ENCODE measurements around the gene ARPC2.

- no peak for TF ChIP-seq POLR2AphosphoS5 (IDR thresholded peaks at IDR 0.05; ENCODE audit: low read depth, low read length)
- TF ChIP-seq RAD21 (IDR thresholded peaks at IDR 0.05; ENCODE audit: low read depth) = no peak
- TF ChIP-seq, protein P1, sequence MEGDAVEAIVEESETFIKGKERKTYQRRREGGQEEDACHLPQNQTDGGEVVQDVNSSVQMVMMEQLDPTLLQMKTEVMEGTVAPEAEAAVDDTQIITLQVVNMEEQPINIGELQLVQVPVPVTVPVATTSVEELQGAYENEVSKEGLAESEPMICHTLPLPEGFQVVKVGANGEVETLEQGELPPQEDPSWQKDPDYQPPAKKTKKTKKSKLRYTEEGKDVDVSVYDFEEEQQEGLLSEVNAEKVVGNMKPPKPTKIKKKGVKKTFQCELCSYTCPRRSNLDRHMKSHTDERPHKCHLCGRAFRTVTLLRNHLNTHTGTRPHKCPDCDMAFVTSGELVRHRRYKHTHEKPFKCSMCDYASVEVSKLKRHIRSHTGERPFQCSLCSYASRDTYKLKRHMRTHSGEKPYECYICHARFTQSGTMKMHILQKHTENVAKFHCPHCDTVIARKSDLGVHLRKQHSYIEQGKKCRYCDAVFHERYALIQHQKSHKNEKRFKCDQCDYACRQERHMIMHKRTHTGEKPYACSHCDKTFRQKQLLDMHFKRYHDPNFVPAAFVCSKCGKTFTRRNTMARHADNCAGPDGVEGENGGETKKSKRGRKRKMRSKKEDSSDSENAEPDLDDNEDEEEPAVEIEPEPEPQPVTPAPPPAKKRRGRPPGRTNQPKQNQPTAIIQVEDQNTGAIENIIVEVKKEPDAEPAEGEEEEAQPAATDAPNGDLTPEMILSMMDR (IDR thresholded peaks at IDR 0.05 in 2 of 3, conservative IDR thresholded peaks at IDR 0.05 in 1 of 3; ENCODE audit: borderline replicate concordance in 1 of 3, insufficient read depth in 1 of 3, low read depth in 2 of 3, low read length in 2 of 3) = no peak
Measured at GRCh38 chr2:218284106-218284811, 67.3 kb downstream of the ARPC2 start.

All from HCT116 (cell line).